DMS114 treated with DMSO at 0.1 percent for 48 hours (cell line): Measurements from ENCODE around the gene LRRC15.

Experiments used
- DNase-seq: peaks from one replicate; lab custom pipeline; 2025; ENCODE audit not compliant: unreplicated experiment; lab: John Stamatoyannopoulos, UW

LRRC15 gene

GRCh38 chr3:194369522-194370279, at the start of gene LRRC15:
Gene LRRC15 (minus strand): TSS chr3:194369743. CDS start chr3:194361043, 8,700 bp downstream.
- no peak for DNase-seq

GRCh38 chr3:194418671-194419070, 49.1 kb upstream of the LRRC15 start:
- DNase-seq: no peak

GRCh38 chr3:194407423-194407822, 37.9 kb upstream of the LRRC15 start:
- DNase-seq: no peak

- DNase-seq: no peak
Measured at GRCh38 chr3:194405766-194406165, 36.2 kb upstream of the LRRC15 start.

DNA sequence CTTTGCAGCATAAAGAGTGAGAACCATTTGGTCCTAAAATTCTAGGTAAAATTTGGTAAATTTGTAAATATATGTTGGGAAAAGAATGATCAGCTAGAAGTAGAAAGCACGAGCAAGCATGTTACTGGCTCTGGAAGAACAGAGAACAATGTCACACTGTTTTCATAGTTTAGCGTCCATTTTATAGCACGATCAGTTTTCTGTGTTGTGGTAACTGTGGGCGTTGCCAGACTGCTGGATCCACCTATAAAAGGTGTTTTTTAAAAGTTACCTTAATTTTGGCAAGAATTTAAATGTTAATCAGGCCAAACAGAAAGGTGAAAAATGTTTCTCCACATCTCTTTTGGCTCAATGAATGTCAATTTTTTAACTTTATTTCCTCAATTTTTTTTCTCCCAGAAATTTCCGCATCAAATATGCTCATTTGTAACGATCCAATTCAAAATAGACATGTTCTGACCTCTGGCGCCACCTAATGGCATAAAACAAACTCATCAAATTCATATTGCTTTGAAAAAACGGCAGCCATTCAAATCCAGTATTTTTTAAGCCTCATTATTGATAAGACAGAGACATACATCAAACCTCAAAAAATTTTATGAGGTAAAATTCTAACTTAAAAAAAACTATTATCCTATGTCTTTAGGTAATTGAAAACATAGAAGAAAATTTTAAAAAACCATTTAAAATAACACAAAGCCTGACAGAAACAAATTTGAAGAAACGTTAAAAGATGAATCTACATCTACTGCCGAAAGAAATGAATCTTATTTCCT, 35.0 kb upstream of the LRRC15 start:
- peak; percentile 52 for DNase-seq

DNA sequence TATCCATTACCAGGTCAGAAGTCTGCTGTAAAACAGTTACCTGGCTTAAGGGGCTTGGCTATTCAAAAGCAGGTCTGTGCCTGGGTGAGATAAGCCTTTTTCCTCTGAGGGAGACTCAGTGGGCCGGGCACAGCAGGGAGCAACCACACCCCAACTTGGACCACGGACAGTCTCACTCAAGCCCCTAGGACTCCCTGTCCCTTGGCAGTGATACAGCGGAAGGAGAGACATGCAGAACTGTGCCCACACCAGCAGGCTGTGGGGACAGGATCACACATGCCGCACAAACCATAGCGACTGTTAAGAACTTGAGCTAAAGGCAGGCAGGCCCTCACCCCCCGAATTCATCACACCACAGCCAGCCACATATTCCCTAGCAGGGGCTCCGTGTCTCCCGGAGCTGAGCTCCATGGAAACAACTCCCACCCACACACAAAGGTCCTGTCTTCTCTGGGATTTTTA, 32.4 kb upstream of the LRRC15 start:
- no peak for DNase-seq

DNA sequence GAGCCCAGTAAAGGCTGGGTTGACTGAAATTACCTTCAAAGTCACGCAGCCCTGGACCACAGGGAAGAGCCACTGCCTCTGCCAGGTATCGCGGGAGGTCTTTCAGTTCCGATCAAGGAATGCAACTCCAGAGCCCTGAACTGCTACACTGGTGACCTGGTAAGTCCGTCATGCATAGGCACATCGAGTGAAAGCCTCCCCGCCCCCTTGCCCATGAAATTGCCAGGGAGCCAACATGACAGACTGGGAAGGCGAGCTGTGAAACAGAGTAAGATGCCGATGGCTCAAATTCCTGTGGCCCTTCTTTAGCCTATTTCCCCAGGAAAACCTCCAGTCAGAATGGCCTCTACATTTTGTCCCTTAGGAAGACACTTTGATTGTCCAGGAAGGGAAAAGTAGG, 31.8 kb upstream of the LRRC15 start:
- DNase-seq: no peak

DNA sequence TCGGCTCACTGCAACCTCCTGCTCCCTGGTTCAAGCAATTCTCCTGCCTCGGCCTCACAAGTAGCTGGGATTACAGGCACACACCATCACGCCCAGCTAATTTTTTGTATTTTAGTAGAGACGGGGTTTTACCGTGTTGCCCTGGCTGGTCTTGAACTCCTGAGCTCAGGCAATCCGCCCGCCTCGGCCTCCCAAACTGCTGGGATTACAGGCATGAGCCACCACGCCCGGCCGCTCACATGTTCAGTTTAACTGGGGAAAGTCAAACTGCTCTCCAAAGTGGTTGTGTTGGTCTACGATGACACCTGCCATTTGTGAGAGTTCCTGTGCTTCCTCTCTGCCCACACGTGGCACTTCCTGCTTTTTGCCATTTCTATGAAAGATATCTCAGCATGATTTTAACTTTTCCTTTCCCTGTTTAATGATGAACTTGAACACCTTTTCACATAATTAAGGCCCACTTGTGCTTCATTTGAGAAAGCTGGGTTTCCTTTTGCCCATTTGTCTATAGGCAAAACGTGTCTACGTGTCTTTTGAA, 30.4 kb upstream of the LRRC15 start:
- no peak for DNase-seq

DNA sequence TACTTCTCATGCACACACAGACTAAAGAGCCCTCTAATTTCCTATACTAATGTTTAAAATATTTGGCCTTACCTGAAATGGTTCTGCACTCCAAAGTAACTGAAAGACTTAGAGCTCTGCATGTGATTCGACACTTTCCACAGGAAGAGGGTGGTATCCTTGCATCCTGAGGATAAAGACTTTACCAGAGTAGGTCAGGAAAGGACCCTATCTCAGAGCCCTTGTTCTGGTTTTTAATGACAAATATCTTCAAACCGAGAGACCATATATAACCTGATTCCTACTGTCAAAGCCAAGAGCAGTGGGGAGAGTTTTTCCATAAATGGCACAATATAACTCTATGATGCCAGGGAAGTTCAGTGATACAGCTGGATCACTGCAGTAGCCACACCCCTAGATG, 29.6 kb upstream of the LRRC15 start, which contains the start of gene GP5:
GP5 (minus strand) TSS at position 101 of the 400 bp plus-strand sequence. CDS start 984 bp downstream, outside the sequence.
- DNase-seq: no peak

DNA sequence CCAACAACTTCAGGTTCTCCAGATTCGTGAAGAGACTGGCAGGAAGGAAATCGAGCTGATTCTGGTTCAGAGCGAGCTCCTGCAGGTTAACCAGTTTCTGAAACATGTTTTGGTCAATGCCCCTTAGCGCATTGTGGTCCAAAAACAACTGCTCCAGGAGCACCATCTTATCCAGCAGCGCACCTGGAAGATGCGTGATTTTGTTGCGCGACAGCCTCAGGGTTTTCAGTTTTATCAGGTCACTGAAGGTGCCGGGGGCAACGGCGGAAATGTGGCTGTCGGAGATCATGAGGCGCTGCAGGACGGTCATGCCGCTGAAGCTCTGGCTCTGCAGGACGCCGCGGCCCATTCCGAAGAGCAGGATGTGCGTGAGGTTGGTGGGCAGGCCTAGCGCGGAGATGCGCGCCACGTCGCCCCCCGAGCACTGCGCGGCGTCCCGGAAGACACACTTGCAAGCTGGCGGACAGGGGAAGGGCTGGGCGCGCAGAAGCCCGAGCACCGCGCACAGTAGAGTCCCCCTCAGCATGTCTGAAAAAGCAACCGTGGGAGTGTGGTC, 28.3 kb upstream of the LRRC15 start:
- no peak for DNase-seq

DNA sequence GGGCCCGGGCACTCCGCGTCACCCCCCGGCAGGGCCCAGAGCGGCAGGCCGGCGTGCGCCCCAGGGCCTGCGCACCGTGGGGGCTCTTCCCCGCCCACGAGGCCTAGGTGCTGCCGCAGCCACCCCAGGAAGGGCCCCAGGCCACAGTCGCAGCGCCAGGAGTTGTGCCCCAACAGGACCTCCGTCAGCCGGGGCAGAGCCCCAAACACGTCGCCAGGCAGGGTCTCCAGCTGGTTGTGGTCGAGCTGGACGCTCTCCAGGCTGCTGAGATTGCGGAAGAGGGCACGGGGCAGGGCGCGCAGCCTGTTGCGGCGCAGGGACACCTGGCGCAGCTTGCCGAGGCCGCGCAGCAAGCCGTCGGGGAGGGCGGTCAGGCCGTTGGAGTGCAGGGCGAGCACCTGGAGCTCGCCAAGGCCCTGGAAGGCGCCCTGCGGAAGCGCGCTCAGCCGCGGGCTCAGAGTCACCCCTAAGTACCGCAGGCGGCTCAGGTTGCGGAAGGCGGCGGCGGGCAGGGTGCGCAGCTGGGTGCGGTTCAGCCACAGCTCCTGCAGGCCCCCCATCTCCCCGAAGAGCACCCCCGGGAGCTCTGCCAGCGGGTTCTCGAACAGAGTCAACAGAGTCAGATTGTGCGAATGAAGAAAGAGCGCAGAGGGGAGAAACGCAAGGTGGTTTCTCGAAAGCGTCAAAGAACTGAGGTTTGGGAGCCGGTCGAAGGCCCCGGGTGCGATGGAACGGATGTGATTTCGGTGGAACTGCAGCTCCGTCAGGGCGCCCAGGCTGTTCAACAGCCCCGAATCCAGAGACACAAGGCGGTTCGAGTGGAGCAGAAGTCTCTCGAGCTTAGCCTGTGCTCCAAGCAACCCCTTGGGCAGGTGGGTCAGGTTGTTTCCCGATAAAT, 27.6 kb upstream of the LRRC15 start:
- DNase-seq: no peak

DNA sequence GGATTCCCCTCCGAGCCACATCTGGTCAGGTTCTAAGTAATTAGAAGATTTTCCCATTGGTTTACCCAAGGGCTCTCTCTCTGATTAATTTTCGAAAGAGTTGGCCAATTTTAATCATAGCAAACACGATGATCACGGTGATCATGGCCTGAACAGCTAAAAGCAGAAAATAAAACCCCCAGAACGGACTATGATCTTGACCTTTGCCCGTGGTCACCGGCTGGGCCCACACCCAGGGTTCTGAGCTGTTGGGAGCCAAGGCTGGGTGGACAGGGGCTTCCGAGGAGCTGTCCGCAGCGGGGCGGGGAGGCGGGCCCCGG, 27.0 kb upstream of the LRRC15 start:
- DNase-seq: no peak

DNA sequence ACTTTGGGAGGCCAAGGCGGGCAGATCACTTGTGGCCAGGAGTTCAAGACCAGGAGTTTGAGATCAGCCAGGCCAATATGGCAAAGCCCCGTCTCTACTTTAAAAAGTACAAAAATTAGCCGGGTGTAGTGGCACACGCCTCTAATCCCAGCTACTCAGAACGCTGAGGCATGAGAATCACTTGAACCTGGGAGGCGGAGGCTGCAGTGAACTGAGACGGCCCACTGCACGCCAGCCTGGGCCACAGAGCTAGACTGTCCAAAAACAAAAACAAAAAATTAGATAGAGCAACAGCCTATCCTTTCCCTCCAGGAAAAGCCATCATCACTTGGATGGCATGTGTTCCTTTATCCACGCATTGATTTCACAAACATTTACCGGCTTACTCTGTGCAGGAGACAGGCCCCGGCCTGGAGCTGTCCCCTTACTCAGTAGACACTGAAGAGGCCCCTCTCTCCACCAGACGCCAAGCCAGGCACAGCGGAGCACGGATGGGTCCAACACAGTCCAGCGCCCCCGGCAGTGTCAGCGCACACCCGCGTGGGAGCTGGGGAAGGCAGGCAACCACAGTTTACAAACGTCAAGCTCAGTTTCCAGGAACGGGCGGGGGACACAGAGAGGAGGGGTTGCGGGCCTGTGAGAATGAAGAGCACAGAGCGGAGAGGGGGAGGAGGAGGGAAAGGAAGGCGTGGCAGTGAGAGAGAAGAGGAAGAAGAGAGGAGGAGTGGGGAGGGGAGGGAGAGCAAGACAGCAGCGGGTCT, 26.4 kb upstream of the LRRC15 start:
- DNase-seq: no peak

DNA sequence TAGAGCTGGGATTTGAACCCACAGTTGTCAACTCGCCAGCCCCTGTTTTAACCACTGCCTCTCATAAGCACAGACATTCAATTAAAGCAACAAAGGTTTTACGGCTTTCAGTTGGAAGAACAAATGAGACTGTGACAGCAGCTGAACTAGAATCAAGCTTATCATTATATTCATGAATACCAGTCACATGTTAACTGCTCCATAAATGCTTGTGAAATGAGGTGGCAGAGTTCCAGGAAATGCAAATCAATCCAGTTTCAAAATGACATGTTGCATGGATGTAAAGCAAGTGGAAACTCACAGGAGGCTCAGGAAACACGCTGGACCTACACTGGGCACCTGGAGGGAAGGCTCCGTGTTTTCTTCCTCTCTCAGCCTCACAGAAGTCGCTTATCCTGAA, 25.7 kb upstream of the LRRC15 start:
- DNase-seq: no peak

GRCh38 chr3:194392576-194392975, 23.0 kb upstream of the LRRC15 start:
- DNase-seq: no peak

DNA sequence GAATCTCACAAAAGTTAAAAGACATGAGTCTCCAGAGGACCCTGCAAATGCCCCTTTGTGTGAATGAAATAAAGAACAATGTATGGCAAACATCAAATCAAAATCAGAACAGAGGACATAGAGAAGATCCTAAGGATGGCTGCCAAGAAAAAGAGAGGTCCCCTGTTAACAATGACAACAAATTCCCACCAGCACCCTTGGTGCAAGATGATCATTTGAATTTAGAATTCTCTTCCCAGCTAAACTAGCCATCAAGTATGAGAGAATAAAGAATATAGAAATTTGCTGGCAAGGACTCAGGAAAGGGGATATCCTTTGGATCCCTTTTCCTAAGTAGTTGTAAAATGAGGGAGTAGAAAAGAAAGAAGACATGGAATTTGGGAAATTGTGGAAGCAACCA, 21.3 kb upstream of the LRRC15 start:
- DNase-seq: no peak

GRCh38 chr3:194389269-194389668, 19.7 kb upstream of the LRRC15 start:
- DNase-seq: no peak

GRCh38 chr3:194387926-194388418, 18.4 kb upstream of the LRRC15 start:
- no peak for DNase-seq

DNA sequence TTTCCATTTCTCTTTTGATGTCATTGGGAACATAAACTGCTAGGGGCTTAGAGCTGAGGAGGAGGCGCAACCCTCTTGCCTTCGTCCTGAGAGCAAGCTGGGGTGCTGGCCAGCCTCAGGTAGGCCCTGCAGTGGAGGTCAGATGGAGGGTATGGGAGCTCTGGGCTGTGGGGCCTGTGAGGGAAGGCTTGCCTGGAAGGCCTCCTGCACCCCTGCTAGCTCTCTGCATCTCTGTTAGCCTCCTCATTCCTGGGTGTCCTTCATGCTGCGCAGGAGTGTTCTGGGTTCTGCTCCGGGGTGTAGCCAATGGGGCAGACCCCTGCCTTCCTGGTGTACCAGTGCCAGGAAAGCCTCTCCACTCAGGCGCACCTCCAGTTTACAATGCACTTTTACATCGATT, 17.7 kb upstream of the LRRC15 start:
- DNase-seq: no peak

GRCh38 chr3:194386648-194387047, 17.1 kb upstream of the LRRC15 start:
- DNase-seq: no peak
